ENCODE measurements around the gene SLX4IP. TPM values are rescaled to one million over a fixed set of nuclear protein-coding genes. Genes with fewer than 3 reads are reported as not detected.

SLX4IP gene
- total and polyA plus RNA-seq, 12 donors, result 2.8 to 8.2 (median 4.8) TPM

DNA sequence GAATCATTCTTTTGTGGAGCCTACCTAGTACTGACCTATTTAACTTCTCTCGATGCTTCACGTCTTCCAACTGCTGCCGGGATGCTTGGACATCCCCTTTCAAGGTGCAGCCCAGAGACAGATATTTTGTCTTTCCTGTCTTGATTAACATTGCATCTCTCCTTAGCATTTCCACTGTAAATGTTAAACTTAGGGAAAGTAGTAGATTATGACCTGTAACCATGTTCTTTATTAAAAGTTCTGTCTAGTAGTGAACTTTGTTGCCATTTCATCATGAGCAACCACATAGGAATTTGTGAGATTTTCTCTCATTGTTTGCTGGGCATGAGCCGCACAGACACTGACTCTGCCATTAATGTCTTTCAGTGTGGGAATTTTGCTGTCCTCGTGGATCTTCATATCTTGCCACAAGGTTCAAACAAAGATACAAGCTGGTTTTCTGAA lies 120.8 kb downstream of the SLX4IP start:
- DNase-seq, result no peak
- intact Hi-C loops (cut with DNase I), result loop anchor here in 1 of 2 donors (10.0 kb wide), 1 partner anchor 649 kb away; no protein-coding TSS in a partner anchor
- H3K36me3 ChIP-seq (replicated peaks in 1 of 2), result no peaks in the 10 kb centered on the region
- peak overlapping the region in 1 of 5 donors; percentile 13 for H3K27ac ChIP-seq
- H3K4me3 ChIP-seq, result no peak overlapping the region
- H3K9me3 ChIP-seq (replicated peaks in 1 of 3), result no peaks in the 10 kb centered on the region
- no peaks in the 10 kb centered on the region for H3K27me3 ChIP-seq
- WGBS, 4 donors, result 74 to 83% (median 76%) methylated on average over 5 of the region's 5 CpGs
- no peak for TF ChIP-seq POLR2A (IDR thresholded peaks at IDR 0.05)
- TF ChIP-seq, protein P1, sequence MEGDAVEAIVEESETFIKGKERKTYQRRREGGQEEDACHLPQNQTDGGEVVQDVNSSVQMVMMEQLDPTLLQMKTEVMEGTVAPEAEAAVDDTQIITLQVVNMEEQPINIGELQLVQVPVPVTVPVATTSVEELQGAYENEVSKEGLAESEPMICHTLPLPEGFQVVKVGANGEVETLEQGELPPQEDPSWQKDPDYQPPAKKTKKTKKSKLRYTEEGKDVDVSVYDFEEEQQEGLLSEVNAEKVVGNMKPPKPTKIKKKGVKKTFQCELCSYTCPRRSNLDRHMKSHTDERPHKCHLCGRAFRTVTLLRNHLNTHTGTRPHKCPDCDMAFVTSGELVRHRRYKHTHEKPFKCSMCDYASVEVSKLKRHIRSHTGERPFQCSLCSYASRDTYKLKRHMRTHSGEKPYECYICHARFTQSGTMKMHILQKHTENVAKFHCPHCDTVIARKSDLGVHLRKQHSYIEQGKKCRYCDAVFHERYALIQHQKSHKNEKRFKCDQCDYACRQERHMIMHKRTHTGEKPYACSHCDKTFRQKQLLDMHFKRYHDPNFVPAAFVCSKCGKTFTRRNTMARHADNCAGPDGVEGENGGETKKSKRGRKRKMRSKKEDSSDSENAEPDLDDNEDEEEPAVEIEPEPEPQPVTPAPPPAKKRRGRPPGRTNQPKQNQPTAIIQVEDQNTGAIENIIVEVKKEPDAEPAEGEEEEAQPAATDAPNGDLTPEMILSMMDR (IDR thresholded peaks at IDR 0.05), result no peak
- no peaks in the 10 kb centered on the region for H3K4me1 ChIP-seq (replicated peaks in 1 of 2)

DNA sequence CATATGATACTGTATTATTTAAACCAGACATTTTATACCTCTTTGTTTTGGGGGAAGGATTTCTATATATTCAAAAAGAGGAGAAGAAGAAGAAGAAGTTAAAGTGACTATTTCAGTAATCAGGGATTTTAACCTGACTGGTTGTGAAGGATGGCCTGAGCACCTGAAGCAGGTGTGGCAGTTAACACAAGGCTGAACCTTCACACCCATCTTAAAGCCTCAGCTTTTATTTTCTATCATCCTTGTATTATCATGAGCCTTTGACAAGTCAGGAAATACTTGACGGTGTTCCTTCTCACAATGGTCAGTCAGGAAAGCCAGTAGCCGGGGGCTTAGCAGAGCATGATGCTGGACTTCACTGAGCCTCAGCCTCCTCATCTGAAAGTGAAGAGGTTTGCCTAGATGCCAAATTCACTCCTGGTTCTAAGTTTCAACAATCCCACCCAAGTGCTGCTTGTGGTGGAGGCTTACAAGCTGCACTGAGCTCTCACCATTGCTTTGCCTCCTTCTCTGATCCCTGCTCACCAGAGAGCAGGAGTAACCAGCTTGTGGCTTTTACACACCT lies 121.5 kb downstream of the SLX4IP start:
- Histone ChIP-seq H3K27me3 (no peaks in the 10 kb centered on the region), H3K9me3 (replicated peaks in 1 of 3) (no peaks in the 10 kb centered on the region), H3K36me3 (replicated peaks in 1 of 2) (no peaks in the 10 kb centered on the region), H3K4me3 (no peak overlapping the region), H3K27ac (no peak overlapping the region), H3K4me1 (replicated peaks in 1 of 2) (no peaks in the 10 kb centered on the region)
- TF ChIP-seq POLR2A (IDR thresholded peaks at IDR 0.05), result no peak
- DNase-seq, result no peak
- WGBS, 4 donors, result 83 to 95% (median 92%) methylated on average over 2 of the region's 2 CpGs
- intact Hi-C loops (cut with DNase I), result loop anchor here in 1 of 2 donors (10.0 kb wide), 1 partner anchor 648 kb away; no protein-coding TSS in a partner anchor

DNA sequence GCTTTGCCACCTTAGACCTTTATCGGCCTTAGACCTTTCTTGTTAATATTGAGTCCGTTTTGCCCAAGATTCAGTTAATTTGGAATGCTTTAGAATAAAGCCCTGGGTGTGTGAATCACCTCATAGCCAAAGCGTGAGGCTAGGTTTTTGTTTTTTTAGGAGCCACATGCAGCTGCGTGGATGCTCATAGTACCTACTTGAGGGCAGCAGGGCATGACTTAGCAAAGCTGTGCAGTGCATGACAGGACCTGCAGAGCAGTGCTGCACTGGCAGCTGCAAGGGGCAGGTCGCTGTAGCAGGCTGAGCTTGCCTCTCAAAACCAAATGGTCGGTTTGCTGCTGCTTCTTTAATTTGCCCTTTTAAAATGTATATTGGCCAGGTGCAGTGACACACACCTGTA lies 122.6 kb downstream of the SLX4IP start:
- DNase-seq, result no peak
- H3K27me3 ChIP-seq, result no peaks in the 10 kb centered on the region
- H3K4me1 ChIP-seq (replicated peaks in 1 of 2), result no peaks in the 10 kb centered on the region
- intact Hi-C loops (cut with DNase I), result loop anchor here in 1 of 2 donors (10.0 kb wide), 1 partner anchor 647 kb away; no protein-coding TSS in a partner anchor
- no peak overlapping the region for H3K4me3 ChIP-seq
- H3K27ac ChIP-seq, result no peak overlapping the region
- no peak for TF ChIP-seq POLR2A (IDR thresholded peaks at IDR 0.05)
- TF ChIP-seq, protein P1 (IDR thresholded peaks at IDR 0.05), result no peak
- H3K36me3 ChIP-seq (replicated peaks in 1 of 2), result no peaks in the 10 kb centered on the region
- WGBS, 4 donors, result 86 to 96% (median 95%) methylated on average over 6 of the region's 6 CpGs
- no peaks in the 10 kb centered on the region for H3K9me3 ChIP-seq (replicated peaks in 1 of 3)

GRCh38 chr20:10558635-10559187 lies 123.6 kb downstream of the SLX4IP start:
- TF ChIP-seq, protein P1 (IDR thresholded peaks at IDR 0.05), result no peak
- no peak for TF ChIP-seq POLR2A (IDR thresholded peaks at IDR 0.05)
- intact Hi-C loops (cut with DNase I), result loop anchor here in 1 of 2 donors (10.0 kb wide), 1 partner anchor 646 kb away; no protein-coding TSS in a partner anchor
- Histone ChIP-seq H3K9me3 (replicated peaks in 1 of 3) (no peaks in the 10 kb centered on the region), H3K27ac (no peak overlapping the region), H3K36me3 (replicated peaks in 1 of 2) (no peaks in the 10 kb centered on the region), H3K4me3 (no peak overlapping the region), H3K27me3 (no peaks in the 10 kb centered on the region), H3K4me1 (replicated peaks in 1 of 2) (no peaks in the 10 kb centered on the region)
- 84 to 88% (median 85%) methylated on average over 9 of the region's 9 CpGs for WGBS, 4 donors
- no peak for DNase-seq

Data from adrenal gland (tissue), 12 donors.